ENCODE data around the gene KRT5.

KRT5 gene

GRCh38 chr12:52519826-52520662 lies at the start of gene KRT5:
Gene KRT5 (minus strand): TSS chr12:52520394. CDS start chr12:52520296, 98 bp downstream.
- DNase-seq (ENCODE audit: low read depth), result no peak

GRCh38 chr12:52568111-52568510 lies 47.9 kb upstream of the KRT5 start:
- DNase-seq (ENCODE audit: low read depth), result no peak

DNA sequence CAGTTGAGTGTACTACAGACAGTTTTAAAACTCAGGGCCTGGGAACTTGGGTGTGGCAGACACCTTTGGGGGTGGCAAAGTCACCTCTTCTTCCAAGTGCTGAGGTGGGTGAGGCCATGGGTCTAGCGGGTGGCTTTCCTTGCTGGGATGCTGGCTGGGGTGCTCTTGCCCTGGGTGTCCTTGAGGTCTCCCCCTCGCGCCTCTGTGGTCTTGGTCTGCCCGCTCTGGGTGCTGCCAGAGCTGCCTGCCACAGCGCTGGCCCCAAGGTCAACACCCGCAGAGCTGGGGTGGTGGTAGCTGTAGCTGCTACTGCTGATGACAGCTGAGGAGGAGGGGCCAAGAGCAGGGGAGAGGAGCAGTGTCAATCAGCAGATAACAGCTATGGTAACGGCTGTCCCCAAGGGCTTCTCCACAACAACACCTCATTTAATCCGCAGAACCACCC lies 46.7 kb upstream of the KRT5 start:
- no peak for DNase-seq (ENCODE audit: low read depth)

DNA sequence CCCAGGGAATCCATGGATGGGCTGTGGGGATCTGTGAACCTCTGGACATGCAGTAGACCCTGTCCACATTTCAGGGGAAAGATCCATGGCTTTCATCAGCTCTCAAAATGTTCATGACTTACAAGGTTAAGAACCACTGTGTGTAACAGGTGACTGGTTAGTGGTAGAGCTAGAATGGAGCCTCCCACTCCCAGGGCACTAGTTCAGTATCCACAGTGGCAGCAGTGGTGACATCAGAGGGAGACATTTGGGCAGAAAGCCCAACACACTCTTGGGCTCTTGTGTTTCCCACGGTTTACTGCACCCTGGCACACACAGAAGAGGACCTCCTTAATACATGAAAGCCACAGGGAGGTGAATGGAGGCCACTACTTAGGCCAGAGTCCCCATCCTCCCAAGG lies 44.4 kb upstream of the KRT5 start:
- DNase-seq (ENCODE audit: low read depth), result no peak

DNA sequence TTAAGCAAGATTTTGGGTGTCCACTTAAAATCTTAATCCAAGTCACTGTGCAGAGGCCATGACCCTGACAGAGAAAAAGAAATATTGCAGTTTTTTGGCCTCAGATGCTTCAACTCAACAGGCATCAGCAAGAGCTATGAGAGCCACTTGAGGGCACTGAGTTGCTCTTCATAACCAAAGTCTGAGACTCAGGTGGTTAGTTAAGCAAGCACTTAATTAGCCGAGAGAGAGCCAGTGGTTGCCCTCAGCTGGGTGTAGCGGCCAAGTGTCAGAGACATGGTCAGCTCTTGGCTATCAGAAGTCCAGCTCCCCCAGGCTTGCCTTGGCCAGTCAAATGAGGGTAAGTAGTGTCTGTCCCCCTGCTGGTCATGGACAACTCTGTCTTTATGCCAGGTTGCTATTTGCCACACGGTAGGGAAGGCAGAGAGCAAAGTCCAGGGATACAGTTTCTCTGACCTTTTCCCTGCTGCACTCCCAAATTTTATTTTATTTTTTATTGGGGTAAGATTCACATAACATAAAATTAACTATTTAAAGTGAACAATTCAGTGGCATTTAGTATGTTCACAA lies 41.8 kb upstream of the KRT5 start:
- no peak for DNase-seq (ENCODE audit: low read depth)

DNA sequence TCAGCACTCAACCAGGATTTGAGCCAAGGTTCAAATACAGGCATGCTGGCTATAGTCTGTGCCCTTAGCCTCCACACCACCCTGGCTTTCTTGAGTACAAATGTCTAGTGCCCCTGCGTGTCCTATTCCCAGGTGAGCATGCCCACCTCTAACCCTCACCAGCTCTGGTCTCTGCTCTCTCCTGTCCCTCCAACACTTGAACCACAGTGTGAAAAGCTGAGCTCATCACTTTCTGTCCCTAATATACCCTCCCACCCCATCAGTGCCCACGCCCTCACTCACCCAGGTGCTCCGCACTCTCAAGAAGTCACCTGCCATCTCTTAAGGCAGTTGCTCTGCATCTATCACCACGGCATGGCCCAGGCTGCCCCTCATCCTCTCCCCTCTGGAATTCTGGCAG lies 39.8 kb upstream of the KRT5 start:
- no peak for DNase-seq (ENCODE audit: low read depth)

GRCh38 chr12:52558781-52559445 lies 38.7 kb upstream of the KRT5 start:
- no peak for DNase-seq (ENCODE audit: low read depth)

DNA sequence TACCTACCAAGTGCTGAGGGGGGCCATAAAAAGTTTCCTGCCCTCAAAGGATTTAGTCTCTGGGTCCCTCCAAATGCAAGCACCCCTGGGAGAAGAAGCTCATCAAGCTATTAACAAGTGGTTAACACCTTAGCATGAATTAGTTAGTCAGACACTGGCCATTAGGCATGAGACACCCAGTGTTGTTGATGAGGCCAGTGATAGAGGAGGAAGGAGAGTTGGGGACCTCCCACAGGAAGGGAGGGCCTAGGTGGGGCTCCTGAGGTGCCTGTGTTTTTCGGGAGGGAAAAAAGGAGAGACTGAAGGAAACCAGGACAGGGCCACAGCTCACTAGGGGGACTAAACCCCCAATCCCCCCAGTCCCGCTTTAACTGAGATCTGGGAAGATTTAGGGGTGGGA lies 37.3 kb upstream of the KRT5 start:
- DNase-seq (ENCODE audit: low read depth), result no peak

DNA sequence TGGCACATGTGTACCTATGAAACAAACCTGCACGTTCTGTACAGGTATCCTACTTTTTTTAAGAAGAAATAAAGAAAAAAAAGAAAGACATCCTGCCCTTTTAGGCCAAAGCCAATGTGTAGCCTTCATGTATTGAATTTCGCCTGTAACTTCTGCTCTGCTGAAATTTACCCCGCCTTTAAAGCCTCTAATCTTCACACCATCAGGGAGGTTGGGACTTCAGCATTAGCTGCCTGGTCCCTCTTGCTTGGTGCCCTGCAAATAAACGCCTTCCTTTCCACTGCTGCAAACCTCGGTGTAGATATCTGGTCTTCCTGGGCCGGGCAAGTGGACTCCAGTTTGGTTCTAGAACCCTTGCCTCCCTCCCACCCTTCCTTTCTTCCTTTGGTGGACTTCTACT lies 35.4 kb upstream of the KRT5 start:
- DNase-seq (ENCODE audit: low read depth), result no peak

GRCh38 chr12:52552681-52553195 lies 32.5 kb upstream of the KRT5 start, which contains the start of gene KRT71:
Gene KRT71 (minus strand): TSS chr12:52553145. CDS start chr12:52553077, 68 bp downstream.
- DNase-seq (ENCODE audit: low read depth), result no peak

GRCh38 chr12:52552055-52552454 lies 31.9 kb upstream of the KRT5 start:
- DNase-seq (ENCODE audit: low read depth), result no peak

DNA sequence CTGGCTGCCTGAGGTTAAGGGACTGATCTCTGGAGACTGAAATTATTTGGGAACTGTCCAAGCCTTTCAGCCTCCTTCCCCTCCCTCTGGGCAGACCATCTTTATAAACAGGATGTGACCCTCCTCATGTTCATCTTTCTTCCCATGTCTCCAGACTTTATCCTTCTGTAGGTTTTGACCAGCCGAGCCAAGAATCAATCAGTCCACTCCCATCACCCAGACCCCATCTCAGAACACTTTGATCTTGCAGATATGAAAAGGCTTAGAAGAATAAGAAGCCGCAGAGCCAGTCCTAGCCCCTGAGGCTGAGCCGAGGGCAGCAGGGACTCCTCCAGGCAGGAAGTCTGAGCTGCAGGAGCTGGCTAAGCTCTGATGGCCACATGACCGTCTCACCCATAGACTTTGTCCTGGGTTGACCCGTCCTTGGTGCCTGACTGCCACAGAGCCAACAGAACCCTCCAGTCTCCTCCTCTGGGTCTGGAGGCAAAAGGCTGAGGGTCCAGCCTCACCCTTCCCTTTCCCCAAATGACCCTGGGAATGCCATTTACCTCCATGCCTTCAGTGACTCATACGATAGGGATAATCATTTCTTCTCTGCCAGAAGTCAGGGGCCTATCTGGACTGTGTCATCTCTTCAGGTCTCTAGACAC lies 31.1 kb upstream of the KRT5 start:
- no peak for DNase-seq (ENCODE audit: low read depth)

DNA sequence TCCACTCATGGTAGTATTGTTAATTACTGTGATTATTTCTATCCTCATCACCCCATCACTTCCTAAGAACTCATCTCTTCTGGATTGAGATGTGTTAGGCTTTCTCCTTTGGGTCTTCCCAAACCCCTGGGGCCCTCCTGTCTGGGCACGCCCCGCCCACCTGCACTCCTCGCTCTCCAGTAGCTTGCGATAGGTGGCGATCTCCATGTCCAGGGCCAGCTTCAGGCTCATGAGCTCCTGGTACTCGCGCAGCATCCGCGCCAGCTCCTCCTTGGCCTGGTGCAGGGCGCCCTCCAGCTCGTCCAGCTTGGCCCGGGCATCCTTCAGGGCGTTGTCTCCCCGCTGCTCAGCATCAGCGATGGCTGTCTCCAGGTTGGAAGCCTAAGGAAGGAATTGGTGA lies 25.9 kb upstream of the KRT5 start:
- no peak for DNase-seq (ENCODE audit: low read depth)

GRCh38 chr12:52543985-52544883 lies 24.0 kb upstream of the KRT5 start:
- no peak for DNase-seq (ENCODE audit: low read depth)

- DNase-seq (ENCODE audit: low read depth), result no peak
Observed at GRCh38 chr12:52542785-52543318, 22.7 kb upstream of the KRT5 start.

- DNase-seq (ENCODE audit: low read depth), result no peak
Observed at GRCh38 chr12:52542157-52542556, 22.0 kb upstream of the KRT5 start.

GRCh38 chr12:52541709-52542108 lies 21.5 kb upstream of the KRT5 start:
- no peak for DNase-seq (ENCODE audit: low read depth)

DNA sequence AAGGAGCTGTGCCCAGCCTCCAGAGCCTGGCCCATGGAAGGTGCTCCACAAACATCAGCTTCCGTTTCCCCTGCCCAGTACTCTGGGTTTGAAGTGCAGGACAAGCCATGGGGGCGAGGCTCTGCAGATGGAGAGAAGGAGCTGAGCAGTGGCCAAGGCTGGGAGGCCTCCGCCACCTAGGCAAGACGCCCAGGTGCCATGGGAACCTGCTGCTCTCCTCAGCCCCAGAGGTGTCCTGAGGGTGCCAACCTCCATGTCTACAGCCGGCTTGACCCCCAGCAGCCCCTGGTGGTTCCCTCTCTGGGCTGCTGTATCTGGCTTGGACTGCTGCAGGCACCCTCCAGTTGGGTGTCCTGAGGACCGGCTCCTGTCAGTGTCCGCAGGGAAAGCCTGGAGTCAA lies 20.3 kb upstream of the KRT5 start:
- DNase-seq (ENCODE audit: low read depth), result no peak

DNA sequence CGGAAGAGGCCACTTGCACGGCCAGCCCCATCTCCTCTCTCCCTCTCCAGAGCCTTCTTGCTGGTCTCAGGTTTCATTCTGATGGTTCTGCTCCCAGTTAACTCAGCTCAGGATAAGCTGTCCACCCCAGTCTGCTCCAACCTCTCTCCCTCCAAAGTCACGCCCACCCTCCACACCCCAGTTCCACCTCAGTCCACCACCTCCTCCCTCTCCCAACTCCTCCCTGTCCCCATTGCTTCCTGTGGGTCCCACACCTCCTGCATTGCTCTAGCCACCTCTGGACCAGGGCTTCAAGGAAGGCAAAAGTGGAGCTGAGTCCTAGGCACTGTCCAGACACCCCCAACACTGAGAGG lies 19.6 kb upstream of the KRT5 start:
- DNase-seq (ENCODE audit: low read depth), result no peak

GRCh38 chr12:52539083-52539820 lies 19.1 kb upstream of the KRT5 start:
- DNase-seq (ENCODE audit: low read depth), result no peak

Measured in stimulated activated CD8-positive, alpha-beta memory T cell treated with anti-CD3 and anti-CD28 coated beads, Interleukin-7, amount 100 ng/mL, for 24 hours (primary cell).